Activated CD4-positive, alpha-beta memory T cell treated with anti-CD3 and anti-CD28 coated beads, Interleukin-2, amount 10 ng/mL, durations not matched to agents 7 days and 5 days (primary cell): ENCODE results near the gene FBXO39. TPM values are rescaled to one million over a fixed set of nuclear protein-coding genes. Genes with fewer than 3 reads are reported as not detected.
"Not testable (repeated sequence)": the region's sequence is repeated elsewhere in the genome, so short reads cannot be mapped to it uniquely, and the experiment has no call there.

Source experiments
- CTCF ChIA-PET: fragments of 350-600 bp; sonication (Branson Sonifier 250); formaldehyde crosslinking; loops from one replicate; lab custom pipeline; 2021; ENCODE audit warnings: antibody characterized with exemption, inconsistent platforms; lab: Charles Lee
- POLR2A ChIA-PET: fragments of 350-600 bp; sonication (Branson Sonifier 250); formaldehyde crosslinking; loops from one replicate; lab custom pipeline; 2021; ENCODE audit warnings: antibody characterized with exemption; lab: Charles Lee
- DNase-seq: peaks from one replicate; pipeline ENCODE4 v3.0.0-alpha.2; 2020
- H3K27ac Mint-ChIP-seq: one replicate; pipeline ENCODE4 v1.8.0; 2021; ENCODE audit warnings: mild to moderate bottlenecking, mixed read lengths
- H3K27me3 Mint-ChIP-seq: one replicate; pipeline ENCODE4 v1.8.0; 2021; ENCODE audit warnings: mixed read lengths
- H3K36me3 Mint-ChIP-seq: one replicate; pipeline ENCODE4 v1.8.0; 2021; ENCODE audit warnings: low read depth, mixed read lengths
- H3K4me1 Mint-ChIP-seq: one replicate; pipeline ENCODE4 v1.8.0; 2021; ENCODE audit warnings: mixed read lengths
- H3K4me3 Mint-ChIP-seq: one replicate; pipeline ENCODE4 v1.8.0; 2021; ENCODE audit warnings: mild to moderate bottlenecking, mixed read lengths
- H3K9me3 Mint-ChIP-seq: one replicate; pipeline ENCODE4 v1.8.0; 2021; ENCODE audit warnings: mixed read lengths
- total RNA-seq, 2 experiments: library from RNA; stranded (reverse); gene quantifications; one replicate each; pipeline ENCODE4 v1.2.3, GENCODE V29; 2021

The FBXO39 gene
- total RNA-seq, 2 experiments from 2014 or later = 1.1 to 1.7 TPM

DNA sequence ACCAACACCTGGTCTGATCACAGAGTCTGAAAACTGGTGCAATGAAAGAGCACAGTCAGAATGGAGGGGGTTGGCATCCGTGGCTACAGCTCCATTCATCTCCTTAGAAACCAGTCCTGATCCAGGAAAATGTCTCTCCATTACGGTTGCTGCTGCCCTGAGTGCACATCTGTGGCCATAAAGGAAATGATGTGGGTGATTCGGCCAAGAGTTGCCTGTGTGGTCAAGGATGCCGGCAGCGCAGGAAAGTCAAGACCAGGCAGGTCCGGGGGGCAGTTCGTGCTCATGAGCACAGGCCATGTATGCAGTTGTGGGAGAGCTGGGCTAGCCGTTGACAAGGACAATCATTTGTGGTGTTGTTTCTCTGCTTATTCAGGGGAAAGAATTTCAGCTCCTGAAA, 14.2 kb upstream of the FBXO39 start:
- no peak for DNase-seq
- ChIA-PET POLR2A (interaction anchor here (0.9 to 2.2 kb wide), 2 partner anchors 9 to 11 kb away, joined by 3 to 6 read pairs; no protein-coding TSS in a partner anchor), CTCF (no interaction called here)
- H3K4me1 Mint-ChIP-seq = peaks cover 75% of the 10 kb centered on the region
- no peaks in the 10 kb centered on the region for H3K27me3 Mint-ChIP-seq
- H3K27ac Mint-ChIP-seq = no peak overlapping the region
- peaks cover 99% of the 10 kb centered on the region for H3K36me3 Mint-ChIP-seq
- peaks cover 13% of the 10 kb centered on the region for H3K9me3 Mint-ChIP-seq
- no peak overlapping the region for H3K4me3 Mint-ChIP-seq

DNA sequence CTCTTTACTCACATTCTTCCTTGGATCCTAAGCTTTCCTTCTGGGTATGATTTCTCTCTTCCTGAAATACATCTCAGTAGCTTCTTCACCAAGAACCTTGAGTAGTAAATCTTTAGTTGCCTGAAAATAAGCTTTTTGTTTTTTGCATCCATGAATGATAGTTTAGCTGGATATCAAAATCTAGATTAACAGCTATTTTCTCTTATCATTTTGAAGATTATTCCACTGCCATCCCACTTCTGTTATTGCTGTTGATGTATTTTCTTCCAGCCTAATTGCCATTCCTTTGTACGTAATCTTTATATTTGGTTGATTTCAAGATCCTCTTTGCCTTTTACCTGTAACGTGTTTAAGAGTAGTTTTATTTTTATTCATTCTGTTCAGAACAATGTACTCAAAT, 7.6 kb upstream of the FBXO39 start:
- no peak for DNase-seq
- ChIA-PET CTCF (no interaction called here), POLR2A (interaction anchor here (1.0 to 4.0 kb wide), 3 partner anchors 11 to 13 kb away, joined by 3 to 22 read pairs (median 3); partner anchors contain the start of gene XAF1)
- H3K27me3 Mint-ChIP-seq = no peaks in the 10 kb centered on the region
- peaks cover 58% of the 10 kb centered on the region for H3K9me3 Mint-ChIP-seq
- H3K36me3 Mint-ChIP-seq = peaks cover 98% of the 10 kb centered on the region
- H3K4me3 Mint-ChIP-seq = no peak overlapping the region
- peaks cover 39% of the 10 kb centered on the region for H3K4me1 Mint-ChIP-seq
- no peak overlapping the region for H3K27ac Mint-ChIP-seq

DNA sequence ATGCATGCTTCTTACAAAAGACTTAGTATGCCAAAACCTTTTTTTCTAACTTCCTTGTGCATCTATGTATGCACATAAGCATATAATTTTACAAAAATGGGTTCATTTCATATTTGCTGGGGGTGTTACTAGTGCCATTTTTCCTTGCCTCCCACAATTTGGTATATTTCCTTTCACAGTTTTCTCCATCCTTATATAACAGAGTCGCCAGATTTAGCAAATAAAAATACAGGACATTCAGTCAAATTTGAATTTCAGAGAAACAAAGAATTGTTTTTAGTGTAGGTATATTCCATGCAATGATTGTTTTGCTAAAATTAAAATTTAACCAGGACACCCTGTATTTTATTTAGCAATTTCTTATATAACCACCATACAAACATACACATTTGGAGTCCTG, 4.0 kb upstream of the FBXO39 start:
- ChIA-PET POLR2A (interaction anchor here (0.7 to 2.2 kb wide), 4 partner anchors 8 to 16 kb away, joined by 3 to 6 read pairs (median 4); partner anchors contain the start of gene XAF1), CTCF (no interaction called here)
- H3K4me1 Mint-ChIP-seq = peaks cover 23% of the 10 kb centered on the region
- H3K27ac Mint-ChIP-seq = no peak overlapping the region
- peaks cover 88% of the 10 kb centered on the region for H3K36me3 Mint-ChIP-seq
- no peak overlapping the region for H3K4me3 Mint-ChIP-seq
- DNase-seq = no peak
- H3K27me3 Mint-ChIP-seq = peaks cover 5% of the 10 kb centered on the region
- H3K9me3 Mint-ChIP-seq = peaks cover 60% of the 10 kb centered on the region

DNA sequence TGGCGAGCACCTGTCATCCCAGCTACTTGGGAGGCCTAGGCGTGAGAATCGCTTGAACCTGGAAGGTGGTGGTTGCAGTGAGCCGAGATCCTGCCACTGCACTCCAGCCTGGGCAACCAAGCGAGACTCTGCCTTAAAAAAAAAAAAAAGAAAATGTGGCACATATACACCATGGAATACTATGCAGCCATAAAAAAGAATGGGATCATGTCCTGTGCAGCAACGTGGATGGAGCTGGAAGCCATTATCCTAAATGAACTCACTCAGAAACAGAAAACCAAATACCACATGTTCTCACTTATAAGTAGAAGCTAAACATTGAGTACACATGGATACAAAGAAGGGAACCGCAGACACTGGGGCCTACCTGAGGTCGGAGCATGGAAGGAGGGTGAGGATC, 1.1 kb upstream of the FBXO39 start:
- peaks cover 63% of the 10 kb centered on the region for H3K36me3 Mint-ChIP-seq

DNA sequence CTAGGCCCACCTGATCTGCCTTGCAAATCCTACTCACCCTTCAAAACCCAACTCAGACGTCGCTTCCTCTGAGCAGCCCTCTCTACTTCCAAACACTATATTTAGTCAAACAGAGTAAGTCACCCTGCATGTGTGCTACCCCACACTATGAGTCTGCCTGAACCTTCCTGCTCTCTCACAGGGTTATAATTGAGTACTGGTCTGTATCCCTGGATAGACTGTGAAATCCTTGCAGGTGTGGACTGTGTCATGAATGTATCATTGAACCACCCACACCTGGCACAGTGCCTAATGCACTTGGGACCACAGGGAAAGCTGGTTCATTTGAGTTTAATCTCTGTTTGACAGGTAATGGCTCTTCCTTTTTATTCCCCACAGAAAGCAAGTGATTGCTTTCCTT, 3.4 kb downstream of the FBXO39 start:
- Mint-ChIP-seq H3K36me3 (peaks cover 18% of the 10 kb centered on the region), H3K27ac (no peak overlapping the region), H3K27me3 (peaks cover 34% of the 10 kb centered on the region), H3K4me1 (peaks cover 8% of the 10 kb centered on the region), H3K9me3 (peaks cover 37% of the 10 kb centered on the region), H3K4me3 (no peak overlapping the region)
- DNase-seq = no peak
- ChIA-PET POLR2A (interaction anchor here (0.6 to 2.0 kb wide), 3 partner anchors 8 to 47 kb away, joined by 3 to 6 read pairs (median 3); no protein-coding TSS in a partner anchor), CTCF (no interaction called here)

More for the DNA sequence above, 1.1 kb upstream of the FBXO39 start:
- H3K27ac Mint-ChIP-seq, DNase-seq, CTCF ChIA-PET, H3K4me3 Mint-ChIP-seq, H3K27me3 Mint-ChIP-seq: not testable (repeated sequence)
- POLR2A ChIA-PET = interaction anchor here (1.4 kb wide), 1 partner anchor 17 kb away, joined by 3 read pairs; no protein-coding TSS in a partner anchor
- Mint-ChIP-seq H3K9me3 (peaks cover 39% of the 10 kb centered on the region), H3K4me1 (peaks cover 11% of the 10 kb centered on the region)

- DNase-seq = no peak
- ChIA-PET POLR2A (interaction anchor here (1.4 to 2.0 kb wide), 3 partner anchors 8 to 24 kb away, joined by 3 to 6 read pairs (median 4); partner anchors contain the start of gene XAF1), CTCF (interaction anchor here (0.6 kb wide), 1 partner anchor 129 kb away, joined by 3 read pairs; no protein-coding TSS in a partner anchor)
- H3K27ac Mint-ChIP-seq = no peak overlapping the region
- H3K36me3 Mint-ChIP-seq = peaks cover 12% of the 10 kb centered on the region
- peaks cover 5% of the 10 kb centered on the region for H3K4me1 Mint-ChIP-seq
- peaks cover 32% of the 10 kb centered on the region for H3K27me3 Mint-ChIP-seq
- no peak overlapping the region for H3K4me3 Mint-ChIP-seq
- H3K9me3 Mint-ChIP-seq = peaks cover 34% of the 10 kb centered on the region
Measured at GRCh38 chr17:6780001-6780400, 4.0 kb downstream of the FBXO39 start.

- CTCF ChIA-PET = no interaction called here
- no peak for DNase-seq
- no peak overlapping the region for H3K4me3 Mint-ChIP-seq
- peaks cover 3% of the 10 kb centered on the region for H3K4me1 Mint-ChIP-seq
- POLR2A ChIA-PET = interaction anchor here (1.0 to 2.0 kb wide), 3 partner anchors 9 to 25 kb away, joined by 4 to 6 read pairs (median 4); partner anchors contain the start of gene XAF1
- H3K27me3 Mint-ChIP-seq = peaks cover 37% of the 10 kb centered on the region
- no peak overlapping the region for H3K27ac Mint-ChIP-seq
- peaks cover 34% of the 10 kb centered on the region for H3K9me3 Mint-ChIP-seq
- peaks cover 8% of the 10 kb centered on the region for H3K36me3 Mint-ChIP-seq
Measured at GRCh38 chr17:6780886-6781285, 4.9 kb downstream of the FBXO39 start.

GRCh38 chr17:6782244-6782643, 6.2 kb downstream of the FBXO39 start:
- no peak overlapping the region for H3K27ac Mint-ChIP-seq
- peaks cover 49% of the 10 kb centered on the region for H3K27me3 Mint-ChIP-seq
- ChIA-PET POLR2A (interaction anchor here (1.2 kb wide), 1 partner anchor 14 kb away, joined by 3 read pairs; no protein-coding TSS in a partner anchor), CTCF (no interaction called here)
- H3K4me1 Mint-ChIP-seq = peaks cover 1% of the 10 kb centered on the region
- H3K9me3 Mint-ChIP-seq = peaks cover 30% of the 10 kb centered on the region
- peaks cover 3% of the 10 kb centered on the region for H3K36me3 Mint-ChIP-seq
- no peak for DNase-seq
- H3K4me3 Mint-ChIP-seq = no peak overlapping the region

- H3K27me3 Mint-ChIP-seq = peaks cover 81% of the 10 kb centered on the region
- H3K9me3 Mint-ChIP-seq = peaks cover 19% of the 10 kb centered on the region
- POLR2A ChIA-PET = no interaction called here
- no peak overlapping the region for H3K27ac Mint-ChIP-seq
- DNase-seq = no peak
- no peaks in the 10 kb centered on the region for H3K36me3 Mint-ChIP-seq
- H3K4me3 Mint-ChIP-seq = no peak overlapping the region
- CTCF ChIA-PET = no interaction called here
- no peaks in the 10 kb centered on the region for H3K4me1 Mint-ChIP-seq
Measured at GRCh38 chr17:6786618-6787017, 10.6 kb downstream of the FBXO39 start.

DNA sequence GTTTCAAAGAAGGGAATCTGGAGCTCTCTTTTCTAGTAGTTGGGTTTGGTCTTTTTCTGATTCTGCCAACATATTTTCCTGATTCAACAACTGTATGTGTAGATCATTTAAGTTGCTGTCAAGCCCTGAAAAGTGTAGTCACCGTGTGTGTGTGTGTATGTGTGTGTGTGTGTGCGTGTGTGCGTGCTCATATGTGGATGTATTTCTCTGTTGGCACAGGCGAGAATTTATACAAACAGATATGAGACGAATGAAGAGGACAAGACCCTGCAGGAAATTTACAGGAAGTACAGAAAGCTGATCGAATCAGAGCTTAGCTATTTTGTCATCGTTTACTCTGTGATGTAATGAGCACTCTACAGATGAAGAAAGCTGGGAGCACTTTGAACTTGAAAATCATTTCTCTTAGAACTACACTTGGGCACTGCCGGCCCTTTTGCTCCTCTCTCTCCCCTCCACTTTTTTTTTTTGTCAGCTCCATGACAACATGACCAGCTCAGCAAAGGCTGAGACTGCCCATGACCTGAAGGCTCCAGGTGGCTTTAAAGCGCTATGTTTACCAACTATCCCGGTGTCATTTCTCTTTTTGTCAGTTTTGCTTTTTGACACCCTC, 11.2 kb downstream of the FBXO39 start:
- Mint-ChIP-seq H3K36me3 (no peaks in the 10 kb centered on the region), H3K27me3 (peaks cover 78% of the 10 kb centered on the region), H3K4me3 (no peak overlapping the region), H3K9me3 (peaks cover 14% of the 10 kb centered on the region), H3K4me1 (no peaks in the 10 kb centered on the region), H3K27ac (no peak overlapping the region)
- no peak for DNase-seq
- CTCF ChIA-PET = interaction anchor here (0.5 kb wide), 1 partner anchor 31 kb away, joined by 5 read pairs; the partner anchor contains the start of gene XAF1
- POLR2A ChIA-PET = interaction anchor here (1.5 kb wide), 1 partner anchor 30 kb away, joined by 5 read pairs; no protein-coding TSS in a partner anchor

DNA sequence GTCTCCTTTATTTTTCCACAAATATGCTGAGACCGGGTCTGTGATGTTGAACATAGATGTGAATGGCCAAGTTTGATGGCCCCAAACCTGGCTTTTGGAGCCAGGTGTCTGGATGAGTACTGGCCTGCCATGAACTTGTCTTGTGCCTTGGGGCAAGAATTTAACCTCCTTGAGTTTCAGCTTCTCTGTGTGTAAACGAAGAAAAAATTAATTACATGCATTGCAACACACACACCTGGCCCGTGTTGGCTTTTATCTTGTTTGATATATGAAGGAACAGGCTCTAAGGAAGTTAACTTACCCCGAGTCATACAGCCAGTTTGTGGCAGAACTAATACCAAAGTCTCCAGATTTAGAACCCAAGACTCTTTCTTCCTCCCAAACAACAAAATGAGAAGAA, 13.1 kb downstream of the FBXO39 start:
- Mint-ChIP-seq H3K9me3 (no peaks in the 10 kb centered on the region), H3K36me3 (no peaks in the 10 kb centered on the region), H3K4me3 (no peak overlapping the region), H3K4me1 (peaks cover 7% of the 10 kb centered on the region), H3K27ac (no peak overlapping the region), H3K27me3 (peaks cover 74% of the 10 kb centered on the region)
- ChIA-PET POLR2A (no interaction called here), CTCF (no interaction called here)
- DNase-seq = no peak

- H3K27me3 Mint-ChIP-seq = peaks cover 40% of the 10 kb centered on the region
- H3K4me1 Mint-ChIP-seq = peaks cover 7% of the 10 kb centered on the region
- ChIA-PET POLR2A (no interaction called here), CTCF (no interaction called here)
- no peak overlapping the region for H3K4me3 Mint-ChIP-seq
- no peak overlapping the region for H3K27ac Mint-ChIP-seq
- H3K36me3 Mint-ChIP-seq = no peaks in the 10 kb centered on the region
- no peak for DNase-seq
- no peaks in the 10 kb centered on the region for H3K9me3 Mint-ChIP-seq
Measured at GRCh38 chr17:6793748-6794493, 17.9 kb downstream of the FBXO39 start.
